Measurements from ENCODE around the gene PYGO1.

GRCh38 chr15:55518009-55518408, 70.1 kb downstream of the PYGO1 start:
- TF ChIP-seq MAX (IDR thresholded peaks at IDR 0.05; ENCODE audit: low read depth, low read length), result no peak
- no peak for TF ChIP-seq POLR2A (IDR thresholded peaks at IDR 0.05; ENCODE audit: extremely low read depth, insufficient read length)
- TF ChIP-seq CTCF (IDR thresholded peaks at IDR 0.05; ENCODE audit: low read depth, low read length), result no peak
